ENCODE measurements around the gene FBXL5.

DNA sequence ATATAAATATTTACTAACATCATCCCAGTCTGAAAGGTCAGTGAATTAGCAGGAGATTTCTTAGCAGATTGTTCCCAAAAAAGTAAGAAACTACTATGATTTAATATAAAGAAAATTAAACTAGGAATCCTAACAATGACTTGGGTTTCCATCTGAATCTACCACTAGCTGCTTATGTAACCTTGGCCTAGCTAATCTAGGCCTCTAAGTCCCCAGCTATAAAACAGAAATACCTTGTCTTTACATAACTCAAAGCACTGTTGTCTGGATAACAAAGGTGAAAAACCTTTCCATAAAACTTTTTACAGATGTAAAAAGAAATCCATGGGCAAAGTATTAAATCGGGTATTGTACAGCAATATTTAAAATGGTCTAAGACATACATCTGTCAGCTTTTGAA lies 3.0 kb downstream of the FBXL5 start:
- TF ChIP-seq, protein P1, sequence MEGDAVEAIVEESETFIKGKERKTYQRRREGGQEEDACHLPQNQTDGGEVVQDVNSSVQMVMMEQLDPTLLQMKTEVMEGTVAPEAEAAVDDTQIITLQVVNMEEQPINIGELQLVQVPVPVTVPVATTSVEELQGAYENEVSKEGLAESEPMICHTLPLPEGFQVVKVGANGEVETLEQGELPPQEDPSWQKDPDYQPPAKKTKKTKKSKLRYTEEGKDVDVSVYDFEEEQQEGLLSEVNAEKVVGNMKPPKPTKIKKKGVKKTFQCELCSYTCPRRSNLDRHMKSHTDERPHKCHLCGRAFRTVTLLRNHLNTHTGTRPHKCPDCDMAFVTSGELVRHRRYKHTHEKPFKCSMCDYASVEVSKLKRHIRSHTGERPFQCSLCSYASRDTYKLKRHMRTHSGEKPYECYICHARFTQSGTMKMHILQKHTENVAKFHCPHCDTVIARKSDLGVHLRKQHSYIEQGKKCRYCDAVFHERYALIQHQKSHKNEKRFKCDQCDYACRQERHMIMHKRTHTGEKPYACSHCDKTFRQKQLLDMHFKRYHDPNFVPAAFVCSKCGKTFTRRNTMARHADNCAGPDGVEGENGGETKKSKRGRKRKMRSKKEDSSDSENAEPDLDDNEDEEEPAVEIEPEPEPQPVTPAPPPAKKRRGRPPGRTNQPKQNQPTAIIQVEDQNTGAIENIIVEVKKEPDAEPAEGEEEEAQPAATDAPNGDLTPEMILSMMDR (IDR thresholded peaks at IDR 0.05 in 2 of 3, conservative IDR thresholded peaks at IDR 0.05 in 1 of 3; ENCODE audit: insufficient read depth in 2 of 3, low read depth in 1 of 3, low read length in 3 of 3), result no peak
- TF ChIP-seq MTA2 (IDR thresholded peaks at IDR 0.05; ENCODE audit: low read depth) (no peak), E2F3 (CRISPR knock-in tag; IDR thresholded peaks at IDR 0.05) (no peak), SP1 (CRISPR knock-in tag; IDR thresholded peaks at IDR 0.05) (no peak), MYC (IDR thresholded peaks at IDR 0.05; ENCODE audit: low read depth, low read length) (no peak), MYC (CRISPR knock-in tag; IDR thresholded peaks at IDR 0.05; ENCODE audit: borderline replicate concordance, low read depth) (no peak), EP300 (IDR thresholded peaks at IDR 0.05; ENCODE audit: low read length) (no peak), GATAD2A (IDR thresholded peaks at IDR 0.05) (no peak), EZH2 (IDR thresholded peaks at IDR 0.05; ENCODE audit: borderline replicate concordance, low read depth, low read length) (no peak), JUN (IDR thresholded peaks at IDR 0.05; ENCODE audit: borderline replicate concordance, low read depth, low read length) (no peak), JUN (CRISPR knock-in tag; IDR thresholded peaks at IDR 0.05; ENCODE audit: borderline replicate concordance) (no peak), GABPB2 (CRISPR knock-in tag; conservative IDR thresholded peaks at IDR 0.05) (no peak), JUND (IDR thresholded peaks at IDR 0.05; ENCODE audit: borderline replicate concordance, low read depth, low read length) (no peak), JUND (tag; IDR thresholded peaks at IDR 0.05; ENCODE audit: borderline replicate concordance, low read depth, low read length) (no peak), TRIM28 (IDR thresholded peaks at IDR 0.05) (no peak)
- TF ChIP-seq, protein P2, sequence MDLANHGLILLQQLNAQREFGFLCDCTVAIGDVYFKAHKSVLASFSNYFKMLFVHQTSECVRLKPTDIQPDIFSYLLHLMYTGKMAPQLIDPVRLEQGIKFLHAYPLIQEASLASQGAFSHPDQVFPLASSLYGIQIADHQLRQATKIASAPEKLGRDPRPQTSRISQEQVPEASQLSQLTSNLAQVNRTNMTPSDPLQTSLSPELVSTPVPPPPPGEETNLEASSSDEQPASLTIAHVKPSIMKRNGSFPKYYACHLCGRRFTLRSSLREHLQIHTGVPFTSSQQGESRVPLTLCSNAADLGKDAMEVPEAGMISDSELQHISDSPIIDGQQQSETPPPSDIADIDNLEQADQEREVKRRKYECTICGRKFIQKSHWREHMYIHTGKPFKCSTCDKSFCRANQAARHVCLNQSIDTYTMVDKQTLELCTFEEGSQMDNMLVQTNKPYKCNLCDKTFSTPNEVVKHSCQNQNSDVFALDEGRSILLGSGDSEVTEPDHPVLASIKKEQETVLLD (IDR thresholded peaks at IDR 0.05), result no peak
